ENCODE results near the gene WDR1.

Gene WDR1

GRCh38 chr4:10088135-10089010 is 28.2 kb downstream of the WDR1 start:
- Mint-ChIP-seq H3K4me1 (peaks cover 26% of the 10 kb centered on the region), H3K27ac (peak overlapping the region; percentile 17), H3K36me3 (peaks cover 4% of the 10 kb centered on the region), H3K4me3 (no peak overlapping the region), H3K9me3 (no peaks in the 10 kb centered on the region), H3K27me3 (no peaks in the 10 kb centered on the region)

GRCh38 chr4:10087152-10087791 is 29.3 kb downstream of the WDR1 start:
- no peak overlapping the region for H3K4me3 Mint-ChIP-seq
- peak overlapping the region; percentile 41 for H3K27ac Mint-ChIP-seq
- no peaks in the 10 kb centered on the region for H3K9me3 Mint-ChIP-seq
- peaks cover 15% of the 10 kb centered on the region for H3K4me1 Mint-ChIP-seq
- peaks cover 2% of the 10 kb centered on the region for H3K36me3 Mint-ChIP-seq
- H3K27me3 Mint-ChIP-seq, result no peaks in the 10 kb centered on the region

DNA sequence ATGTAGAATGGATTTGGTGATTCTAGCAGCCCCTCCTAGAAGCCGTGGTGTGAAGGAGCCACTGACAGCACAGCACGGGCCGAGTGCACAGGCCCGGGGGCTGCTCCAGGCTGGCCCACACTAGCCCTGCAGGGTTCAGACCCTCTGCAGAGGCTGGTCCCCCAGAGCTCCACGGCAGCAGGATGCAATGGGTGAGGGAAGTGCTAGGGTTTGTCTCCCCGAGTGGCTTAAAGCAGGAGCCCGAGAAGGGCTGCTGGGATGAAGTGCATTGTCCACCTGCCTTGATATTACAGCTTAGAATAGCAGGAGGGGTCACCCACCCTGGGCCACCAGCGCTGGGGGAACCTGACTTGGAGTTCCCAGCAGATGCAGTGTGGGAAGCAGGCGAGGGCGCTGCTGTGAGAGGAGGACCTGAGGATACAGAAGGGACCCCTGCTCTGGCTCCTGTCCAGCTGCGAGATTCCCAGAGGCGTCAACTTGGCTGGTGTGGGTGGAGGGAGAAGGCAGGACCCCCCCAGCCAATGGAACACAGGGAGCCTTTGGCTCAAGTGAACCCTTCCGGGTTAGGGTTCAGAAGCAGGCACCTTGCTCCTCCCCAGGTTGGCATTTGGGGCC is 30.0 kb downstream of the WDR1 start:
- H3K27me3 Mint-ChIP-seq, result no peaks in the 10 kb centered on the region
- peaks cover 2% of the 10 kb centered on the region for H3K36me3 Mint-ChIP-seq
- H3K27ac Mint-ChIP-seq, result no peak overlapping the region
- H3K9me3 Mint-ChIP-seq, result no peaks in the 10 kb centered on the region
- H3K4me1 Mint-ChIP-seq, result peaks cover 10% of the 10 kb centered on the region
- no peak overlapping the region for H3K4me3 Mint-ChIP-seq

DNA sequence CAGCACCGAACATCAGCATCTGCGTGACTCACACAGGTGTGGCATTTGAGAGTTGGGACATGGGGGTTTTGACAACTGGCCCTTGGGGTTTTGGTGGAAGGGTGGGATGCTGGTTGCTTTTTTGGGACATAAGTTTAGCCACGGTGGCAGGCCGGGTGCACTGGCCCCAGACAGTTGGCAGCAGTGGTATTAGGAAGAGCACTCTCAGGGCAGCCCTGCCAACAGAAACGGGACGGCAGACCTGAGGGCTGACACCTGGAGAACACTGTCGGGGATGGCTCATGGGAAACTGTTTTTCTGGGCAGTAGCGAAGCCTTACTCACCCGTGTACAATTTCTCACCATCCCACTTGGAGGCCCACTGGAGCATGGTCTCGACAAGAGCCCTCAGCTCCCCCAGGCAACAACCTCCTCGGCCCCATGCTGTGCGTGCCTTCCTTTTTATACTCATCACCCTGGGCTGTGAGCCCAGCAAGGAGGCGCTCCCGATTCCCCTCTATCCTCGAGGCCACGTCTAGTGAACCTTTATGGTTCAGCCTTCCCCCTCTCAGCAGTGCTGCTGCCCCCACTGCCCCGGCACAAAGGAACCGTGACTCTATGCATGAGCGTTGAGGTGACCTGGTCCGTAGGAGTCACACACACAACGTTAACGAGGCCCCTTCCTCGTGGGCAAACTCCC is 30.6 kb downstream of the WDR1 start:
- H3K4me1 Mint-ChIP-seq, result peaks cover 10% of the 10 kb centered on the region

DNA sequence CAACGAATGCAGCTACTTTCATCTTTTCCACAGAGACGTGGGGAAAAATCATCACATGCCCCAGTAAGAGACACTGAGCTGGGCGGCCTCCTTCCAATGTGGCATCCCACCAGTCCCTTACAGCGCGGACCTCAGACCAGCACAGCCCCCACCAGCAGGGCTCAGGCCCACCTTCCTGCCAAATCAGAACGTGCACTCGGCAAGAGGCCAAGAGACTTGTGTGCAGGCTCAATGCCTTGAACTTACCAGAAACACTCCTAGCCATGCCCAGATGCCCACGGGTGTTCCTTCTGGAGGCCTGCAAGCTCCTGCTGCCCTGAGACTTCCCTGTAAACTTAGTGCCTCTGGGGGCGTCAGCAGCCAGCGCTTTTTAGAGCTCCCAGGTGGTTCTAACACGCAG is 31.2 kb downstream of the WDR1 start:
- peaks cover 6% of the 10 kb centered on the region for H3K4me1 Mint-ChIP-seq
- H3K9me3 Mint-ChIP-seq, result no peaks in the 10 kb centered on the region
- no peak overlapping the region for H3K4me3 Mint-ChIP-seq
- H3K27me3 Mint-ChIP-seq, result no peaks in the 10 kb centered on the region
- H3K36me3 Mint-ChIP-seq, result peaks cover 2% of the 10 kb centered on the region
- peak overlapping the region; percentile 30 for H3K27ac Mint-ChIP-seq

More for the DNA sequence above, 30.6 kb downstream of the WDR1 start:
- Mint-ChIP-seq H3K9me3 (no peaks in the 10 kb centered on the region), H3K27ac (peak overlapping the region; percentile 35), H3K36me3 (peaks cover 2% of the 10 kb centered on the region), H3K27me3 (no peaks in the 10 kb centered on the region), H3K4me3 (no peak overlapping the region)

DNA sequence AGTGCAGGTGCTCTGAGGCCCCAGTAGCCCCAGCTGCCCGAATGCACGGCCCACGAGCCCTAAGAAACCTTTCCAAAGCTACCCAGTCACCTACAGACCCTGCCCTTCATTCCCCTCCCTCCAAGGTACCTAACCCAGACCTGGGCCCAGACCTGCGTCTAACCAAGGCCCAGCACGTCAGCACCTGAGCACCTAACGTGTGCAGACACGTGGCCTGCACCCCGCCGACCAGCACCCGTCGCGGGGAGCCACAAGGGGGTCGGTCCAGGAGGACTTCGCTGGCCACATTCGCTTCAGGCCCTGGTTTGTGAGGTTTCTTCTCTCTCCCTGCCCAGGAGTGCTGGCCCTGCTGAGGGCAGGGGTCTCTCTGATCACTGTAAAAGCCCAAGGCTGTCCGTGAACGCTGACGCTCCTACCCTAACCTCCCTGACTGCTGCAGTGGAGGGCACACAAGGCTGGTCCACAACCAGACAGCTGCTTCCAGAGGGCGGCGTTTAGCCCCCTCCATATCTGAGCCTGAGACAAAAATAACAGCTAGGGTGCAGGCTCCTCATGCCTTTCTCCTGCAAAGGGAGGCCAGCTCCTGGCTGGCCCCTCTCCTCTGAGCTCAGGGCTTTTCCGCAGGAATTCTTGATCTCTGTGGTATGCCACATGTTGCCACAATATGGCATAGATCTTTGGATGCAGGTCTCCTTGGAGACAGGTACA is 31.8 kb downstream of the WDR1 start:
- no peaks in the 10 kb centered on the region for H3K9me3 Mint-ChIP-seq
- no peak overlapping the region for H3K4me3 Mint-ChIP-seq
- H3K27me3 Mint-ChIP-seq, result no peaks in the 10 kb centered on the region
- peak overlapping the region; percentile 30 for H3K27ac Mint-ChIP-seq
- peaks cover 2% of the 10 kb centered on the region for H3K36me3 Mint-ChIP-seq
- peaks cover under 1% of the 10 kb centered on the region for H3K4me1 Mint-ChIP-seq

DNA sequence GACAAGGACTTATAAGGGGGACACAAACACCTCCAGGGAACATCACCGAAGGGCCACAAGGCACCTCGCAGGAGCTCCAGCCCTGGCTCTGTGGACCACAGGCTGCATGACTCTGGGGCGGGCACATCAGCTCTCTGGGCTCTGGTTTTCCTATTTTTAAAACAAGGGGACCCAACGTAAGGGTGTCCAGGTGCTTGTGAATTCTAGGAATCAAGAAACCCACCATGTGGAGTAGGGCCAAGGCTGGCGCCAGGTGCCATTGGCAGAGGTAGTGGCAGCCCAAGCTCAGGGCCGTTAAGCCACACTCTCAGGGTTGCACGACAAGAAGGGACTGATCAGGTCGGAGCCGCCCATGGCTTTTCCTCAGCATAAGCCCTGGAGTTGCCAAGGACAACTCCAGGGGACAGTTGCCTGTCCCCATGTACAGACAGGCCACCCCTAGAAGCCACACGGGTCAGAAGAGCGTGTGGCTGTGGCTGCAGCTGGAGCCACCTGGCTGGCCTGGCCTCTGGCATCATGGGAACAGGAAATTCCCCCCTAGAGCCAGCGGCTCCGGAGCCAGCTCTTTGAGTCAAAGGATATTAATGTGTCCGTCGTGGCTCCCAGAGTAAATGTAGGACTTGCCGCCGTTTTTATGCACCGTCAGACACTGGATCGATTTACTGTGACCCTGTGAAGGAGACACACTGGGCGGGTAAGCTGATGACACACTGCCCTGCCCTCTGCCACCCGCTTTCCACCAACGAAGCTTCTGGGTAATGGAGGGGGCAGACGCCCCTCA is 32.5 kb downstream of the WDR1 start:
- H3K9me3 Mint-ChIP-seq, result no peaks in the 10 kb centered on the region

GRCh38 chr4:10083331-10083771 is 33.2 kb downstream of the WDR1 start:
- Mint-ChIP-seq H3K27ac (no peak overlapping the region), H3K4me1 (no peaks in the 10 kb centered on the region), H3K9me3 (no peaks in the 10 kb centered on the region), H3K4me3 (no peak overlapping the region), H3K36me3 (peaks cover 4% of the 10 kb centered on the region), H3K27me3 (no peaks in the 10 kb centered on the region)

More for the DNA sequence above, 32.5 kb downstream of the WDR1 start:
- Mint-ChIP-seq H3K27me3 (no peaks in the 10 kb centered on the region), H3K36me3 (peaks cover 4% of the 10 kb centered on the region), H3K4me1 (no peaks in the 10 kb centered on the region), H3K4me3 (no peak overlapping the region), H3K27ac (no peak overlapping the region)

- Mint-ChIP-seq H3K27me3 (no peaks in the 10 kb centered on the region), H3K9me3 (no peaks in the 10 kb centered on the region), H3K27ac (no peak overlapping the region), H3K36me3 (peaks cover 2% of the 10 kb centered on the region), H3K4me1 (no peaks in the 10 kb centered on the region), H3K4me3 (no peak overlapping the region)
These were observed 33.9 kb downstream of the WDR1 start for GRCh38 chr4:10082459-10083272.

DNA sequence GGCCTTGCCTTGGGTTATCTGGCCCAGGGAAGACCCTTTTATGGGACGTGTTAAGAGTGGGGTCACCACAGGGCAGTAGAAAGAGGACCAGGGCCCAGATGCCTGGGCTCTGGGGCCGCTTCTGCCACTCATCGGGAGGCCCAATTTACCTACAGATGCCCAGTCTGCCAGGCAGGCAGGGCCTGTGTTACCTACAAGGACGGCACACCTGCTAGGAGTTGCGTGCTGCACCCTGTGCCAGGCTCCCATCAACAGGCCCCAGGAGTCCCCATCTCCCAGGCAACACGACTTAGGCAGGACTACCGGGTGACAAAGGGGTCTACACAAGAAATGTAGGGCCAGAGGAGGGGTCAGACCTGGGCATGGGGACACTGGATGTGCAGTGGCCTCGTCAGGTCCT is 34.6 kb downstream of the WDR1 start:
- Mint-ChIP-seq H3K27me3 (no peaks in the 10 kb centered on the region), H3K4me1 (no peaks in the 10 kb centered on the region), H3K36me3 (peaks cover 2% of the 10 kb centered on the region), H3K9me3 (no peaks in the 10 kb centered on the region), H3K4me3 (no peak overlapping the region), H3K27ac (no peak overlapping the region)

GRCh38 chr4:10081218-10081606 is 35.4 kb downstream of the WDR1 start:
- Mint-ChIP-seq H3K9me3 (no peaks in the 10 kb centered on the region), H3K27me3 (no peaks in the 10 kb centered on the region), H3K4me1 (no peaks in the 10 kb centered on the region), H3K36me3 (peaks cover 3% of the 10 kb centered on the region), H3K27ac (peak overlapping the region; percentile 17), H3K4me3 (no peak overlapping the region)

GRCh38 chr4:10080589-10081217 is 35.9 kb downstream of the WDR1 start:
- Mint-ChIP-seq H3K4me3 (no peak overlapping the region), H3K36me3 (peaks cover 6% of the 10 kb centered on the region), H3K4me1 (no peaks in the 10 kb centered on the region), H3K27ac (peak overlapping the region; percentile 41), H3K9me3 (no peaks in the 10 kb centered on the region), H3K27me3 (no peaks in the 10 kb centered on the region)

DNA sequence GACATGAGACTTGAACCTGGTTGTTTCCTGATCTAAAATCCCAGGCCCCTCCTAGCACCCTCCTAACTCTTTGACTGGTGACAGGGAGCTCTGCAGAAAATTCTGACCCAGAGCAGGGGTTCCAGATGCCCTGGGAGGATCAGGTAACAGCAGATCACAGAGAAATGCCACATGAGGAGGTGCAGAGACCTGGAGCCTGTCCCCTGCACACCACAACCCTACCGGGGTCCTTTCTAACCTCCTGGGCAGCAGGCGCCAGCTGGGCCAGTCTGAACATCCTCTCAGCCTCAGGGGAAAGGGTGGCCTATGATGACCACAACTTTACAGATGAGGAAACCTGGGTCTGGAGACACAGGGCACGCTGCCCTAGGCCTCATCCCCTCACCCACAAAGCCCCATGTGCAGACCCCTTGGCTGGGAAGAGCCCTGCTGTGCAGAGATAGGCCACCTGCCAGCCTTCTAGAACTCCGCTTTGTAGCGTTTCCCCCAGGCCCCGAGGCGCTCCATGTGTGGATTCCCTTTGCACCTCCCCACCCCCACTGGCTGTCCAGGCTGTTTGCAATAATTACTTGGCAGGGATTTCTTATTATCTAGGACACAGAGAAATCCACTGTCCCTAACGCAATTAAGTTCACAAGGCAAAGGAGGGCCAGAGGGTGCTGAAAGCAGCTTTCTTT is 36.5 kb downstream of the WDR1 start:
- Mint-ChIP-seq H3K36me3 (peaks cover 6% of the 10 kb centered on the region), H3K9me3 (no peaks in the 10 kb centered on the region), H3K27ac (no peak overlapping the region), H3K4me1 (no peaks in the 10 kb centered on the region), H3K4me3 (no peak overlapping the region), H3K27me3 (no peaks in the 10 kb centered on the region)

All from activated naive CD4-positive, alpha-beta T cell treated with anti-CD3 and anti-CD28 coated beads, Interleukin-2, amount 50 U/mL, for 24 hours (primary cell).